PC-3 (cell line): ENCODE data around the gene FTO.

Source experiments
- EZH2 ChIP-seq: fragments of 300-600 bp; sonication (generic); IDR thresholded peaks from one replicate; pipeline ENCODE4 v1.6.1; 2017; ENCODE audit warnings: antibody characterized with exemption, mild to moderate bottlenecking, low read length; ENCODE audit not compliant: unreplicated experiment
- TF ChIP-seq, protein P1 (sequence below): fragments of 300-600 bp; sonication (generic); conservative IDR thresholded peaks from 2 replicates; pipeline ENCODE4 v1.5.1; 2017; ENCODE audit warnings: antibody characterized with exemption, low read depth, mild to moderate bottlenecking, low read length

DNA sequence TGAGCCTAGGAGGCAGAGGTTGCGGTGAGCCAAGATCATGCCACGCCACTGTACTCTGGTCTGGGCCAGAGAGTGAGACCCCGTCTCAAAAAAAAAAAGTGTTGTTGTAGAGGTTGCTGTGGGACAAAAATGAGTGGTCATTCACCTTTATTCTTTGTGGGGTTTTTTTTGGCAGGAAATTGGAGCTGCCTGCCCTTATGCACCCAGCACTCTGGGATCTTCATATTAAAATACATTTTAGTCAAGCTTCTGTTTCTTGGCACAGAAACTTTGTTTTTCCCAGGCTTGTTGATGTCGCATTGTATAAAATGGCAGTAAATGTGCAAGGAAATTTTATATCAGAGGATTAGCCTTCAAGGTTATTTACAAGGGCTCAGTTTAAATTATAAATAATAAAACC is 174.3 kb downstream of the FTO start:
- TF ChIP-seq, protein P1, sequence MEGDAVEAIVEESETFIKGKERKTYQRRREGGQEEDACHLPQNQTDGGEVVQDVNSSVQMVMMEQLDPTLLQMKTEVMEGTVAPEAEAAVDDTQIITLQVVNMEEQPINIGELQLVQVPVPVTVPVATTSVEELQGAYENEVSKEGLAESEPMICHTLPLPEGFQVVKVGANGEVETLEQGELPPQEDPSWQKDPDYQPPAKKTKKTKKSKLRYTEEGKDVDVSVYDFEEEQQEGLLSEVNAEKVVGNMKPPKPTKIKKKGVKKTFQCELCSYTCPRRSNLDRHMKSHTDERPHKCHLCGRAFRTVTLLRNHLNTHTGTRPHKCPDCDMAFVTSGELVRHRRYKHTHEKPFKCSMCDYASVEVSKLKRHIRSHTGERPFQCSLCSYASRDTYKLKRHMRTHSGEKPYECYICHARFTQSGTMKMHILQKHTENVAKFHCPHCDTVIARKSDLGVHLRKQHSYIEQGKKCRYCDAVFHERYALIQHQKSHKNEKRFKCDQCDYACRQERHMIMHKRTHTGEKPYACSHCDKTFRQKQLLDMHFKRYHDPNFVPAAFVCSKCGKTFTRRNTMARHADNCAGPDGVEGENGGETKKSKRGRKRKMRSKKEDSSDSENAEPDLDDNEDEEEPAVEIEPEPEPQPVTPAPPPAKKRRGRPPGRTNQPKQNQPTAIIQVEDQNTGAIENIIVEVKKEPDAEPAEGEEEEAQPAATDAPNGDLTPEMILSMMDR: no peak
- TF ChIP-seq EZH2: no peak
